Amniotic stem cell (primary cell): ENCODE data around the gene DNAJC13.
"Not testable (repeated sequence)": the region's sequence is repeated elsewhere in the genome, so short reads cannot be mapped to it uniquely, and the experiment has no call there.

Experiments used
- DNase-seq: peaks from one replicate; lab custom pipeline; 2025; lab: John Stamatoyannopoulos, UW

DNAJC13 gene

DNA sequence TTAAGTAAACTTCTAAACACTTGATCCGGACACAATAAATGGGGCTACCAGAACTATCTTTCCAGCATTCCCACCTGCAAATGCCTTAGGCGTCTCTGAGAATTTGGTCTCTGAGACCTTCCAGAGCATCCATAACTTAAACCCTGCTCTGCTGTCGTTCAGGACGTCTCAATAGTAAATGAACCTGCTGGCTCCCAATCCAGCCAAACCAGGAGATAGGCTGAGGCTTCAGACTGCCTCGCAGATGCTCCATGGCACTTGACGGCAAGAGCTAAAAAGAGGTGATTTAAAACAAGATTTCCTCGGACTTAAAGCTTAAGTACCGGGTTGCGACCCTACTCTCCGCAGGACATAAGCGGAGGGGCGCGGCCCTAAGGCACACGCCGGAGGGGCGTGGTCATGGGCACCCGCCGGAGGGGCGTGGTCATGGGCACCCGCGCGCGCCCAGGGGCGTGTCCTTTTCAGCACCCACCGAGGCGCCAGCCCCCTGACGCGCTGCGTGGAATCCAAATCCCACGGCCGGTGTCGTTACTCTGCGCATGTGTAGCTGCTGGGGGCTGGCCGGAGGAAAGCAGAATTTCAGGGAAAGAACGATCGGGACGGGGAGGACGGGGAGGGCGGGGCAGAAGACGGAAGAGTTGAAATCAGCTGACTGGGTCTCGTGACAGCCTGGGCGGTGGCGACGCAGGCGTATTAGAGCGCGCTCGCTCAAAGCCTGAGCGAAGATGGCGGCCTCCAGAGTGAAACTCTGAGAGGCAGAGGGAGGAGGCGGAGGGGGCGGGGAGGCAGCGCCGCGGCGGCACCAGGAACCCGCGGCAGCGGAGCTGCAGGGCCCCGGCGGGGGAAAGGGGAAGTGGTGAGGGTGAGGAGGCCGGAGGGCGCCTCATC is at the start of gene DNAJC13:
Gene DNAJC13 (plus strand): TSS at position 696 of the 888 bp plus-strand sequence. CDS start 17,049 bp downstream, outside the sequence.
- peak; percentile 92 for DNase-seq

DNA sequence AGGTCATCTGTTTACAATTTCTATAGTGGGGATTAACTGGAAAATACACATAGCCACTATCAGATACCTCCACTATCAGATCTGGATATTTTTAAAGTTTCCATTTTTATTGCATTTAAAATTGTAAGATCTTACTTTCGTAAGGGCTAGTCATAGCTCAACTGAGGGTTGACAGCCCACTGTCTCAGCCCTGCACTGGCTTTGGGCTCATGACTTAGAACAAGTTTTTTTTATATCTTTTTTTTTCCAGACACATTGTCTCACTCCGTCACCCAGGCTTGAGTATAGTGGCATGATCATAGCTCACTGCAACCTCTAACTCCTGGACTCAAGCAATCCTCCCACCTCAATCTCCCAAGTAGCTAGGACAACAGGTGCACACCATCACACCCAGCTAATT is 48.8 kb upstream of the DNAJC13 start:
- DNase-seq, result no peak

GRCh38 chr3:132368962-132369361 is 48.3 kb upstream of the DNAJC13 start:
- DNase-seq, result no peak

DNA sequence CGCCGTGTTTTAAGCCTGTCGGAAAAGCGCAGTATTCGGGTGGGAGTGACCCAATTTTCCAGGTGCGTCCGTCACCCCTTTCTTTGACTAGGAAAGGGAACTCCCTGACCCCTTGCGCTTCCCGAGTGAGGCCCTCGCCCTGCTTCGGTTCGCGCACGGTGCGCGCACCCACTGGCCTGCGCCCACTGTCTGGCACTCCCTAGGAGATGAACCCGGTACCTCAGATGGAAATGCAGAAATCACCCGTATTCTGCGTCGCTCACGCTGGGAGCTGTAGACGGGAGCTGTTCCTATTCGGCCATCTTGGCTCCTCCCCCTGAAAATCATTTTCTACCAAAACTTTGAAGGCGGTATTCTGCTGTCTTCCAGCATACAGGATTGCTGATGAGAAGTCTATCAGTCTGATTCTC is 40.4 kb upstream of the DNAJC13 start:
- DNase-seq, result not testable (repeated sequence)

DNA sequence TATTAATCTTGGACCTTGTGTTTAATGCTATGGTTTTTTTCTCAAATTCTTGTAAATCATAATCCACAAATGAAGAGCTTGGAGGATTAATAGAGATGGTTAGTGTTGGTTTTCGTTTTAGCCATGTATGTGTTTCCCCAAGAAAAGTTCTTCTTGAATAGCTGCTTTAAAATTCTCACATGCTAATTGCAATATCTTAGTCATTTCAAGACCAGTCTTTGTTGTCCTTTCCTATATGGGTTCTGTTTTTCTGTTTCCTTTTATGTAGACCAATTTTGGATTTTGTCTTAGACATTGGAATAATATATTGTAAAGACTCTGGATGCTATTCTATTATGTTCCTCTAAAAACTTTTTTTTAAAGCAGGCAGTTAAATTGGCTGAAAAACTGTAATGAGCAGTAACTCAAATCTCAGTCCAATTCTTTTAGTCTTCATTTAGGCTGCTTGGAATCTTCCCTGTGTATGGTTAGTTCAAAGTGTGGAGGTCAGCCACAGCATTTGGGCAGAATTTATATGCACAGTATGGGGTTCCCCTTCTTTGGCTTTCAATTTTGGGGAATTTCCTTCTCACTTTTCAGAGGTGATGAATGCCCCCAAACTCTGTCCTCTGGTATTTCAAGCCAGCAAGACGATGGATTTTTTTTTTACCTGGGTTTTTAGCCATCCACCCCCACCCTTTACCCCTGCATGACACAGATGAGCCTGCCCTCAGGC is 39.1 kb upstream of the DNAJC13 start:
- DNase-seq, result no peak

- no peak for DNase-seq
Observed at GRCh38 chr3:132378846-132379245, 38.5 kb upstream of the DNAJC13 start.

- DNase-seq, result no peak
Observed at GRCh38 chr3:132380920-132381319, 36.4 kb upstream of the DNAJC13 start.

GRCh38 chr3:132381348-132381944 is 35.9 kb upstream of the DNAJC13 start:
- DNase-seq, result no peak

DNA sequence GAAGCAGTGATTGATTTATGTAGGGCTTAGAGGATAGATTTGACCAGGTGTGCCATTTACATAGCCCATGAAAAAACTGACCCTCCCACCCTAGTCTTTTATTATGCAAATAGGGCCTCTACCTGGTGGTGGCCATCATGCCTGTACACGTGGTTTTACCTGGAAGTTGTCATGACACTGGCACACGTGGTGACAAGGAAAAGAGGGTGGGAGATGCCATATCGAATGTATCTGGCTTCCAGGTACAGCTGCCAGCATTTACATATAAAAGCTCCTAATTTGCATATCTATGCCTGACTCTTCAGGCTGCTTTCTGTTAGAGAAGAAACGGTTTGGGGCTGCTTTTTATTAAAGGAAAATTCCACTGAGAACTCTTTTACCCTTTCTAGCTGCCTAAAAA is 35.0 kb upstream of the DNAJC13 start:
- no peak for DNase-seq

- DNase-seq, result no peak
Observed at GRCh38 chr3:132382688-132383194, 34.6 kb upstream of the DNAJC13 start.

- no peak for DNase-seq
Observed at GRCh38 chr3:132386259-132386658, 31.0 kb upstream of the DNAJC13 start.

DNA sequence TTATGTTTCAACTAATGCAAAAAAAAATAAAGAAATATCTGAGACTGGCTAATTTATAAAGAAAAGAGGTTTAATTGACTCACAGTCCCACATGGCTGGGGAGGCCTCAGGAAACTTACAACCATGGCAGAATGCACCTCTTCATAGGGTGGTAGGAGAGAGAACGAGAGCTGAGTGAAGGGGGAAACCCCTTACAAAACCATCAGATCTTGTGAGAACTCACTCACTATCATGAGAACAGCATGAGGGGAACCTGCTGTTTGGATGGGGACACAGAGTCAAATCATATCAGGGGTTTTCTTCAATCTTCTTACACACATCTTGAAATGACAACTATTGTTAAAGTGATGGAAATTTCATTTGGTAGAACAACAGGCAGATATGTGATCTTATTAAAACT is 24.6 kb upstream of the DNAJC13 start:
- not testable (repeated sequence) for DNase-seq

DNA sequence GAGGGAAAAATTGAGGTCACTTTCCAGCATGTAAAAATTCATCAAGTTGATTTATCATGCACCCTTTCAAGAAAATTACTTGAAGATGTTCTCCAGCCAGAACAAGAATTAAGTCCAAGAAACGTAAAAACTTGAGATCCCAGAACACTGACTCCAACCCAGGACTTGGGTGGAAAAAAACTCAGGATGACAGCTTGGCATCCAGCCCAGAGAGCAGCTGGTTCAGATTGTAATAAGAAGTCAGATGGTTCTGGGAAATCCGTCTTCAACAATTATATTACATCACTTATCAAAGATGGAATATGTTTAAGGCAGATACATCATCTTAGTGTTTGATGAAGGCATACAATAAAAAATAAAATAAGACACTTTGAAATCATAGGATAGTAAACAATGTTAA is 23.0 kb upstream of the DNAJC13 start:
- DNase-seq, result no peak

DNA sequence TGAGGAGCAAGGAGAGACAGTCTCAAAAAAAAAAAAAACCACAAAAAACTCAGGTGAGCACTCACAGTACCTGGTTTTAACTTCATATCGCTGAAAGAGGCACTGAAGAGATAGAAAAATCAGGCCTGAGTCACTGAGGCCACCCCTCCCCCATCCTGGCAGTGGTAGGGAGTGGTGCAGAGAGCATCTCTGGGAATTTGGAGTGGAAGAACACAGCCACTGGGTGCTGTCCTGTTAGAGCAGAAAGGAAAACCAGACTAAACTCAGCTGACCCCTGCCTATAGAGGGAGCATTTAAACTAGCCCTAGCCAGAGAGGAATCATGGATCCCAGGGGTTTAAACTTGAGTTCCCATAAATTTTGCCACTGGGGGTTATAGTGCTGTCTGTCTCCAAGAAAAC is 22.2 kb upstream of the DNAJC13 start:
- no peak for DNase-seq

DNA sequence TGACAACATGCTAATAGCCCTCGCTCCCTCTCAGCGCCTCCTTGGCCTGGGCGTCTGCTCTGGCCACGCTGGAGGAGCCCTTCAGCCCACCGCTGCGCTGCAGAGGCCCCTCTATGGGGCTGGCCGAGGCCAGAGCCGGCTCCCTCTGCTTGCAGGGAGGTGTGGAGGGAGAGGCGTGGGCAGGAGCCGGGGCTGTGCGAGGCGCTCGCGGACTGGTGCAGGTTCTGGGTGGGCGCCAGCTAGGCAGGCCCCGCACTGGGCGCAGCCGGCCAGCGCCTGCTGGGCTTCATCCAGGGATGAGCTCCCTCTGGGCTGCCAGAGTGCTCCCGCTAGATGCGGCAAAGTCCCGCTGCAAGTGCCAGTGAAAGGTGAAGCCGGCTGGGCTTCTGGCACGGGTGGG is 21.0 kb upstream of the DNAJC13 start:
- DNase-seq, result no peak

- not testable (repeated sequence) for DNase-seq
Observed at GRCh38 chr3:132396776-132397175, 20.5 kb upstream of the DNAJC13 start.

DNA sequence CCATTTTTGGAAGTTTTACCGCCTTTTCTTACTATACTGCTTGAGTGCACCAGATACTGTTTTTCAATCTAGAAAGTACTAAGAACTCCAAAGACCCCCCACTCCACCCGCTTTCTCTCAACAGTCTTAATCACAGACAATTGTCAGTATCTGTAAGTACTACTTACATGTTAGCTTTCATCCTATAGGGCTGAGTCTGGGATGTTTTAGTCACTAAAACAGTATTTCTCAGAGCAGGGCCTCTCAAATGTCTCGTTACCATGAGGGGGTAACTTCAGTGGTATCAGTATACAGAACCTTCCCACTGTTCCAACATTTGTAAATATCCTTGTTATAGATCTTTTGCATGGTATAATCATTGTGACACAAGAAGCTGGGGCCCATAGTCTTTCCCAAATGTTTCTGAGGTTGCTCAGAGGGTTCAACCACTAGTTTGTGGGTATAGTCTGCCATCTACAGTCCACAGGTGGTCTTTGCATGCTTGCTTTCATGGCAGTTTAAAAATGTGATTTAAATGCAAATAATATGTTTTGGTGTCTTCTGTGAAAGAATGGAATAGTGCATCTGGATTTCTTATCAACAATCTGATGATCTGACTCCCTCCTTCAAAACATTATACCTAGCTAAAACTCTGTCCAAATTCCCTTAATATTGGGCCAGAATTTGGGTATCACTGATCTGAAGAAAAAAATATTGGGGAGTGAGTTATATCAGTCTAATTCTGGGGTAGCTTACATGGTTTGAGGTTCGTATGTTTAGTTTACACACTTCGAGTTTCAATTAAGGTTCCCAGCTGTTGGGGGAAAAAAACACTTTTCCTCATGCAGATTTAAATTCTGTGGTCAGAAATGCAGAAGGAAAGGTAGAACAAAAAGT is 18.0 kb upstream of the DNAJC13 start:
- peak; percentile 22 for DNase-seq

DNA sequence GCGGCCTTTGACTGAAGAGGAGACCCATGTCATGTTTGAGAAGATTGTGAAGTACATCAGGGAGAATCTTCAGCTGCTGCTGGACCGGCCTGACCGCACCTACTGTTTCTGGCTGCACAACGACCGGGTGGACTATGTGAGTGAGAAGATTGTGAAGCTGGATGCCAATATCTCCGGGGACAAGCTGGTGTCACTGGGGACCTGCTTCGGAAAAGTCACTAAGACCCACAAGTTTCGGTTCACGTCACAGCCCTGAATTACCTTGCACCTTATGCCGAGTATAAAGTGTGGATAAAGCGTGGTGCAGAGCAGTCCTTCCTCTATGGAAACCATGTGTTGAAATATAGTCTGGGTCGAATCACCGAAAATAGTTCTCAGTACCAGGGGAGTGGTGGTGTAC is 16.0 kb upstream of the DNAJC13 start:
- no peak for DNase-seq

DNA sequence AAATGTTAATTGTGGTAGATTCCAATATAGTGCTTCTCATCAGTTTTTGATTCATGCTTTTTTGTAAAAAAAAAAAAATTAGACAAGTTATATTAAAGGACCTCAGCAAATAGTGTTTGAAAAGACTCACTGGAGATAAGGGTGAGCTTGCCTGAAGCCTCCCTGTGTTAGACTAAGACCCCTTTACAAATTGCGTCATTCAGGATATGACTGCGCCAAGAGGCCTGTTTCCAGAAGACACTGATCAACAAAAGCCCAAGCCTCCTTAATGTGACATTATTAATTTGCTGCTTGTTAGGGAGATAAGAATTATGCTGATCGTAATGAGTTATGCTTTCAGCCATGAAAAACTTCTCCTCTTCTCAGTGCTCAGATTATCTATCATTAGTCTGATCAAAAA is 13.0 kb upstream of the DNAJC13 start:
- DNase-seq, result no peak

DNA sequence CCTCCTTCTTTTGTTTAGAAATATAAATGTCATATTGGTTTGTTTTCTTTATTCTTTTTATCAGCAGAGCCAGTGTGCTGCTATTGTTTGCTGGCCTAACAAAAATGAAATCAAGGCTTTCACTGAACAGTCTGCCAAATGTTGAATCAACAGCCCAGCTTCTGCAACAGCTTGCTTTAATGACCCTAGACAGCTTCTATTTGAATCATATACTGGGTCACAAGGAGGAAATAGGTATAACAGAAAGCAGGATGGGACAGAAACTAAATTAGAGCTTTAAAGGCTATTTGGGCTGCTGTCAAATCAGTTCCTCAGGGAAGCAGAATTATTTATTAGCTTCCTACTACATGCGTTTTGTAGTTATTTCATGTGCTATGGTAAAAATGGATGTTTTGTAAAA is 12.1 kb upstream of the DNAJC13 start:
- no peak for DNase-seq

GRCh38 chr3:132405609-132406299 is 11.5 kb upstream of the DNAJC13 start:
- no peak for DNase-seq
